GM21447 (cell line): Measurements from ENCODE around the gene PDE9A.
"Not testable (repeated sequence)": the region's sequence is repeated elsewhere in the genome, so short reads cannot be mapped to it uniquely, and the experiment has no call there.

ENCODE experiments used
- ATAC-seq: cut with Tn5 transposase; IDR thresholded peaks from one replicate; pipeline ENCODE4 v1.9.1; 2021; ENCODE audit not compliant: unreplicated experiment

Gene PDE9A

DNA sequence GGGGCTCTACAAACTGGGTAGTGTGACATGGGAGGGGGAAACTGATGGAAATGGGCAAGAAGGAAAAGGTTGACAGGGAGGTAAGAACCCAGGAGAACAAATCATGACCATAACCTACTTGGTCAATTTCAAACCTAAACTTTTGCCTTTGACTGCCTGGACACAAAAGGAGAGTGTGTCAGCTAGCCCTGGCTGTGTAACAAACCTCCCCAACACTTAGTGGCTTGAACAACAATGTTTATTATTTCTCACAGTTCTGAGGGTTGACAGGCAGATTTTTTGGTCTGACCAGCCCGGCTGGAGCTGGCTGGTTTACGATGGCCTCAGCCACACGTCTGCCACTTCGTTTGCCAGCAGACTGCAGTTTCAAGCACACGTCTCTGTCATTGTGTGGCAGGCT, 133.5 kb downstream of the PDE9A start:
- no peak for ATAC-seq

DNA sequence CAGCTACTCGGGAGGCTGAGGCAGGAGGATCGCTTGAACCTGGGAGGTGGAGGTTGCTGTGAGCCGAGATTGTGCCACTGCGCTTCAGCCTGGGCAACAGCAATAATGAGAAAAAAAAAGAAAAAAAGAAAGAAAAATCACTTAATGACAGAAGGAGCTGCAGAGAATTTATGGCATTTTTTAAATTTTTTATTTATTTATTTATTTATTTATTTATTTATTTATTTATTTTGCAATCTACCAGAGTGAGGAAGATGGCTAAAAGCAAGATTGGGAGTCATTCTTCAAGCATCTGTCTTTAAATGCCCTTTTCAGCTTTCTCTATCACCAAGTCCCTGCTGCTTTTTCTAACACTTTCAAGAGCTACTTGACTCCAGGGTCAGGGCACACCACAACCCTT, 134.2 kb downstream of the PDE9A start:
- no peak for ATAC-seq

DNA sequence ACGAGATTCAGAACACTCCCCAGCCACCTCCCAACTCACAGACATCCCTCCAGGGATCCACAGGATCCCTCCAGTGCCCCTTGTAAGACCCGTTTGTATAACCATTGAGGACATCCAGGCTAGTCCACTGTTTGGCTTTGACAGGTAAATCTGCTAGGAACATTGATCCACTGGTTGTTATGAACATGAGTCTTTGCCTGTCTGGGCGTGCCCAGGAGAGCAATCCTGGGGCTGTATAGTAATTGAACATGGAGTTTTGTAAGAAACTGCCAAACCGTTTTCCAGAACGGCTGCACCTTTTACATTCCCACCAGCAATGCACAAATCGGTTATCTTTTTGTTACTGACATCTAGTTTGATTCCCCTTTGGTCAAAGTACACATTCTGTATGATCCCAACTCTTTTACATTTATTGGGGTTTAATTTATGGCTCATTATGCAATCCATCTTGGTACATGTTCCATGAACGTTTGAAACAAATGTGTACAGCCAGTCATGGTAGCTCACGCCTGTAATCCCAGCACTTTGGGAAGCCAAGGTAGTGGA, 137.2 kb downstream of the PDE9A start:
- no peak for ATAC-seq

DNA sequence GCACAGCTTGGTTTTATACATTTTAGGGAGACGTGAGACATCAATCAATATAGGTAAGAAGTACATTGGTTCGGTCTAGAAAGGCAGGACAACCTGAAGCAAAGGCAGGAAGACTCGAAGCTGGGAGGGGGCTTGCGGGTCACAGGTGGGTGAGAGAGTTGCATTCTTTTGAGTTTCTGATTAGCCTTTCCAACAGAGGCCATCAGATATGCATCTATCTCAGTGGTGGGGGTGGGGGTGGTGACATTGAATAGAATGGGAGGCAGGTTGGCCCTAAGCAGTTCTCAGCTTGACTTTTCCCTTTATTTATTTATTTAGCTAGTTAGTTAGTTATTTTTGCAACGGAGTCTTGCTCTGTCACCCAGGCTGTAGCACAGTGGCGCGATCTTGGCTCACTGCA, 140.4 kb downstream of the PDE9A start:
- no peak for ATAC-seq

DNA sequence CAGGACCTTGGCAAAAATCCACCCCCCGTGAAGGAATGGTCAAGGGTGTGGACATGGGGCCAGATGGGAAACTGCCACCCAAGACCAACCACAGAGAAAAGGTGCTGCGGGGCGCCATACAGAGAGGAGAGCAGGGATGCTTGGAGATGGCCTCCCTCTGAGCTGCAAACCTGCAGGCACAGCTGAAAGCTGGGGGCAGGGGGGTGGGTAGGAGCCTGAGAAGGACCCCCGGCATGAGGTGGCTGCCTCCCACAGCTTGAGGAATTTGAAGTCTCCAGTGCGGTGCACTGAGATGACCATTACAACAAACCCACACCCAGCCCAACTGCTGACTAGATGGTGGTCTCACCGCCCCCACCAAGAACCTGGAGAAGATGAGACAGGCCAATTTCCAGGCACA, 141.1 kb downstream of the PDE9A start:
- no peak for ATAC-seq

DNA sequence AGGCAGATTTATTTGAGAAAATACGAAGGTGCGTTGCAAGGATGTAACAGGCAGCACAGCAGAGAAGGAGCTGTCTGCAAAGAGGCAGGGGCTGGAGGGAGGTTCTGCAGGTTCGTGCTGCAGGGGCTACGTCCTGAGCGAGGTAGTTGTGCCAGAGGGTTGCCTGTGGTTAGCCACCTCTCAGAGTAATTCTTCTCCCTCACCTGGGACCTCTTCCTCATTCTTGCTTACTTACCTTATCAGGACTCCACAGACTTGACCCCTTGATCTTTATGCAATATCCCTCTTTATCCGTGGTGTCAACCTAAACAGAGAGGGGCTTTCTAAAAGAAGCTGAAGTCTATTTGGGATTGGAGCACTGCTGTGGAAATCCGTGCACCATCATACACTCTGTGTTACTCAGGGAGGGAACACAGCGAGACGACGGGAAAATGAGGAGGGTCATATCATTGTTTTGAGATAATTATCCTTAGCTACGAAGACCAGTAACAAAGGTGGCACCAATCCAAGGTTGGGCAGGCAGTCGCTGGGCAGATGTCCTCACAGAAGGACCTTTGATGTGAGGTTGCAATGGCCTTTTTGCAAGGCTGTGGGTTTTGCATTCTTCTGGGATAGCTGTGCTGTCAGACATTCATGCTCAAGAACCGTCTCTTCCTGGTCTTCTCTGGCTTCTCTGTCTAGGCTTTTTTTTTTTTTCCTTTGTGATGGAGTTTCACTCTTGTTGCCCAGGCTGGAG, 143.1 kb downstream of the PDE9A start:
- ATAC-seq = no peak

DNA sequence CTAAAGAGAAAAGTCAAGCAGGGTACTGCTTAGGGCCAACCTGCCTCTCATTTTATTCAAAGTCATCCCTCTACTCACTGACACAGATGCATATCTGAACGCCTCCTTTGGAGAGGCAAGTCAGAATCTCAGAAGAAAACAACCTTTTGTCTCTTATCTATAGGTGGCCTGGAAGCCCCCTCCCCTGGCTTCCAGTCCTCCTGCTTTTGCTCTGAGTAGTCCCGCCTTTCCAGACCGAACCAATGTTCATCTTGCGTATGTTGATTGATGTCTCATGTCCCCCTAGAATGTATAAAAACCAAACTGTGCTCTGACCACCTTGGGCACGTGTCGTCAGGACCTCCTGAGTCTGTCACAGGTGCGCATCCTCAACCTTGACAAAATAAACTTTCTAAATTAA, 144.1 kb downstream of the PDE9A start:
- ATAC-seq = no peak

DNA sequence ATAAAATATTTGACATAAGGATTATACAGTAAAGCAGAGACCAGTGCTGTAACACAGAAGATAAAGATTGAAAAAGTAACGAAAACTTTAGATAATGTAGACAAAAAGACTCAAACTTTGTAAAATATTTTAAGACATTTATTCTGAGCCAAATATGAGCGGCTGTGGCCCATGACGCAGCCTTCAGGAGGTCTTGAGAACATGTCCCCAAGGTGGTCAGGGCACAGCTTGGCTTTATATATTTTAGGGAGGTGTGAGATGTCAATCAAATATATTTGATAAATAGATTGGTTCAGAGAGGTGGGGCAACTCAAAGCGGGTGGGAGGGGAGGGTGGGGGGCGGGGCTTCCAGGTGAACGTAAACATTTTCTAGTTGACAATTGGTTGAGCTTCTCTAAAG, 144.7 kb downstream of the PDE9A start:
- ATAC-seq = no peak

DNA sequence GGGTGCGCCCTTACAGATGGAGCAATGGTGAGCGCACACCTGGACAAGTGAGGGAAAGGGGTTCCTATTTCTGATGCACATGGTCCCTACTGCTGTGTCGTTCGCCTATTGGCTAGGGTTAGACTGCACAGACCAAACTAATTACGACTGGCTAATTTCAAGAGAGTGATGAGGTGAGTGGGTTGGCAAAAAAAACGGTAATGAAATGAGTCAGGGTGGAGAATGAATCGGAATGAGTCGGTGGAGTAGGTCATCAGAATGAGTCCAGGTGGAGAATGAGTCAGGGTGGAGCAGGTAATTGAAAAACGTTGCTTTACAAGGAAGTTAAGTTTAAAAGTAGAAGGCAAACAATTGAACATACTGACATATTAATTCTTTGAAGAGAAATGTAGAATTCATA, 146.1 kb downstream of the PDE9A start:
- ATAC-seq = no peak

DNA sequence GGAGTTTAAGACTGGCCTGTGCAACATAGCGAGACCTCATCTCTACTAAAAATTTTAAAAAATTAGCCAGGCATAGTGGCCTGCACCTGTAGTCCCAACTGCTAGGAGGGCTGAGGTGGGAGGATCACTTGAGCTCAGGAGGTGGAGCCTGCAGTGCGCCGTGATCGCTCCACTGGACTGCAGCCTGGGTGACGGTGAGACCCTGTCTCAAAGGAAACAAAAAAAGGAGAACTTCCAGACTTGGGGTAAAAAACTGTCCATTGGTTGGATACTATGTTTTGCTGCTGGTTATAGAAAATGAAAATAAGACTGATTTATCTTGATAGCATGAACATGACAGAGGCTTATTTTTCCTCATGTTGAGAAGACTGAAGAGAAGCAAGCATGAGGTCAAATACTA, 146.5 kb downstream of the PDE9A start:
- ATAC-seq = no peak

DNA sequence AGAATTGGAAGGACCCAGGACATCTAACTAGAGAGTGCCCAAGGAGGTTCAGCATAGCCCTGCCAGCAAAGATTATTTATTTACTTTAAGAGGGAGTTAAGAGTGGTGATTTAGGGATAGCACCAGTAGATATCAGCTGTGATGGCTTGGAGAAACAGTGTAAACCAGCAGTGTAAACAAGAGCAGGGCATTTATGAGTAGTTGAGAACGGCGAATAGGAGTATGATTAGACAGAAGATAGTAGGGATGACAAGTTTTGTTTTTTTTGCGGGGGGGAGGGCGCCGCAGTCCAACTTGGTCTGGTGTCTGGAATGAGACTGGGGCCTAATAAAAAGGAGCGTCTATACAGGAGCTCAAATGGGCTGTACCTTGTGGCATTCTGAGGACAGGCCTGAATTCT, 148.2 kb downstream of the PDE9A start:
- not testable (repeated sequence) for ATAC-seq

DNA sequence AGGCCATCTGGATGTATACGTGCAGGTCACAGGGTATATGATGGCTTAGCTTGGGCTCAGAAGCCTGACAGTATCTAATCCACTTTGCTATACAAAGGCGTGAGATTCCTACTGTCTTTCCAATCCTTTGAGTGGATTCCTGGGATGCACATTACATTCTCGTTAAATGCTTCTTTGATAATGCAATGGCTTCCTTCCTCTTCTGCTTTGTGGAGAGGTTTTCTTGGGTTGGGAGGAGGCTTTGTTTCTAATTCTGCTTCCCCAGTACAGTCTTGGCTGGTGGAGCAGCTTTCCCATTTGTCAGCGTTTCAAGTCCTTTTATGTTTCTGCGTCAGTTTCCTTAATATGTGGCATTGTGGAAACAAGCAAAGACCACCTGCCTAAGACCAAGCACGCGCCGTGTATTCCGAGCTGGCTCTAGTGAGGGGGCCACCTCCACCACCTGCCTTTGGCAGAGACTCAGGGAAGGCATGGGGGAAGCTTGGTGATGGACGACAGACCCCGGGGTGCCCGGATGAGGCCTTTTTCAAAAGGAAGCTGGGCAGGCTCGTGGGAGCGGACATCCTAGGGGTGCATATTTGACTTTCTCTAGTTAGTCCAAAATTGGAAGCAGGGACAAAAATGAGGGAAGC, 153.2 kb downstream of the PDE9A start:
- no peak for ATAC-seq

DNA sequence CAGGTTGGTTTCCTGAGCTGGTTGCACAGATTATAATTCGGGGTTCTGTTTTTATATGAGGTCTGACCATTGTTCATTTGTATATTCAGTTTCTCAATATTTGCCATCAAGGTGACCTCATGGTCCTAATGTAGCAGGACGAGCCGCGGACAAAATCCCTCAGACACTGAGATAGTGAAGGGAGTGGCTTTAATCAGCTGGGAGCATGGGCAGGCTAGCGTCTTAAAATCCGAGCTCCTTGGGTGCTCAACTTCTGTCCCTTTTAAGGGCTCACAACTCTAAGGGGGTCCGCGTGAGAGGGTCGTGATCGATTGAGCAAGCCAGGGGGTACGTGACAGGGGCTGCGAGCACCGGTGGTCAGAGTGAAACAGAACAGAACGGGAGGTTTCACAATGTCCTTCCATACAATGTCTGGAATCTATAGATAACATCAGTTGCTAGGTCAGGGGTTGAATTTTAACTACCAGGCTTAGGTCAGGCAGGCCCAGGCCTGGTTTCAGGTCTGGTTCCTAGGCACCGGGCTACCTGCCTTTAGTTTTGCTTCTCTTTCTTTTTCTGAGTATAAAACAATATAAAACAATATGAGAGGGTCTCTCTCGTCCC, 154.0 kb downstream of the PDE9A start:
- not testable (repeated sequence) for ATAC-seq

DNA sequence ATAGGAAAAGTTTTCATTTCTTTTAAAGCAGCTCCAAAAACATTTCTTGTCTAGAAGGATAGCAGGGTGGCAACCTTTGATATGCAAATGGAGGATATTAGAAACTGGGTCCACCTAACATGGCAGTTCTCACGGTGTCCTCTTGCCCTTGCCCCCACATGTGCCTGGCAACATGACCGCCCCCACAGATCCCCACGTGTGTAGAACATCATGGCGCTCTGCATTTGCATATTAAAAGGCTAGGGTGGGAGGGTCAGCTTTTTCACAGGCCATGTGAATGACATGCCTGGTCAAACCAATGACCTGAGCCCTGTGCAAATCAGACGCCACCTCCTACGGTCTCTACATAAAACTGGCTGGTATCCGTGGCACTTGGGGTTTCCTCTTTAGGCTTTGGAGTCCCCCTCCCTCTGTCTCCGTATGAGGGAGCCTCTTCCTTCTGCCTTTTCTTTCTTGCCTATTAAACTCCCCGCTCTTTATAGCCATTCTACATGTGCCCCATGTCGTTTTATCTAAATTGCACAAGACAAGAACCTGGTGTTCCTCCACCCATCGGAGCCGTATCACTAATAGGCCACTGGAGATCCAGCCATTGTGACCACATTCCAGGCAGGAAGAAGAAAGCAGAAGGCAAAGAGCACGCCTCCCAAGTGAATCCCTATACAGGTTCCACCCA, 154.7 kb downstream of the PDE9A start:
- no peak for ATAC-seq

DNA sequence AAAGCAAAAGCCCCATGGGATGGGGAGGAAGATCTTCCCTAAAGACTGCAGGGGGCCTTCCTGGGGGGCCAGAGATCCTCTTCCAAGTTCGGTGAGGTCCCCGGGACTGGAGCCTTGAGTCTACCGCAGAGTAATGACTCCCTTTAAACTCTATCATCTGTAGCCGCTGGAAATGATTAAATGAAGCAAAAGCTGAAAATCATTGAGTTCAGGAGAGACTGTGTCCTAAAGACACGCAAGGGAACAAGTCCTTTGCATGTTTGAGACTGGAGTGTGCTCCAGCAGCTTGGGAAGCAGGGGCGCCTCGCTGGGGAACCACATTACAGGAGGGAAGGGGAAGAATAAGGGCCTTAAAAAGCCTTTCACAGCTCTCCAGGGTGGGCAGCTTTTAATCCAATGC, 155.8 kb downstream of the PDE9A start:
- no peak for ATAC-seq

DNA sequence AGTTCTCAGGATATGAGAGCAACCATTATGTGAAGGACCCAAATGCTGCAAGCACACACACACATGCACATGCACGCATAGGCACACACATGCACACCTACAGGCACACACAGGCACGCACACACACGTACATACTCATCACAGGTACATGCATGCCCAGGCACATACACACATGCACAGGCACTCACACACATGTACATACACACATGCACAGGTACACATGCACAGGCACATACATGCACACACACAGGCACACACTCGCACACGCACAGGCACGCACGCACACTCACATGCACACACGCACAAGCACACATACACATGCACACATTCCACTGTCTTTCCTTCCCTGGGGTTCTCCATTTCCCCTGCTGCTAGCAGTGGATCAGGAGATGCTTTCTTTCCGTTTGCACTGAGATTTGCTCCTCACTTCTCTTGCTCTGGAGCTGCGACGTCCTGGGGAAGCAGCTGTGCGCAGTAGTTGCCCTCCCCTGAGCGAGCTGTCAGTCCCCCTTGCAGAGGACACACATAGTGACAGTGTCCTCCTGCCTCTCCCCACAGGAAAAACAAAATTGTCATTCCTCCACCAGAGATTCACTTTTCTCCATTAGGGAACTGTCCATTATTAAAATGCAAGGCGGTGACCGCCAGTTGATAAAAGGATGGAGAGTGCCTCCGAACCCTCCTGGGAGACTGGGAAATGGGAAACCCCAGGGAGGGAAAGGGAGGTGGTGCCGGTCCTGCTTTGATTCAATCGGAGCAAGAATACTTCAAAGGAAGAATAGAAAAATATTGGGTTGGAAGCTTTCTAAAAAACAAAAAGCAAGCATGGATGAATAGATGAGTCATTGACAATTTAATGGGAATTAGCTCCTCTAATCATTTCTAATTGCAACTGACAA, 156.4 kb downstream of the PDE9A start:
- ATAC-seq = no peak

DNA sequence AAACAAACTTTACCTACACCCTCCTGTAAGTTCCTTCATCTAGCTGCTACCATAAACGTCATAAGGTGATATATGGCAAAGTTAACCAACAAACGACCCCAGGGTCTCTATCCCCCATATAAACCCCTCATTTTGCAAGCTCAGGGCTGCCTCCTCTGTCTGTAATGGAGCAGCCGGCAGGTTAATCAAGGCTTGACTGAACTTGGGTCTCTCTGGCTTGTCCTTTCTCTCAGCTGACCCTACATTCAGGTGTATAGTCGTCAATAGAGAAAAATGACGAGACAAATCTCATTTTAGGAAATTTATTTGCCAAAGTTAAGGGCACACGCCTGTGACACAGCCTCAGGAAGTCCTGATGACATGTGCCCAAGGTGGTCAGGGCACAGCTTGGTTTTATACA, 158.5 kb downstream of the PDE9A start:
- ATAC-seq = no peak

DNA sequence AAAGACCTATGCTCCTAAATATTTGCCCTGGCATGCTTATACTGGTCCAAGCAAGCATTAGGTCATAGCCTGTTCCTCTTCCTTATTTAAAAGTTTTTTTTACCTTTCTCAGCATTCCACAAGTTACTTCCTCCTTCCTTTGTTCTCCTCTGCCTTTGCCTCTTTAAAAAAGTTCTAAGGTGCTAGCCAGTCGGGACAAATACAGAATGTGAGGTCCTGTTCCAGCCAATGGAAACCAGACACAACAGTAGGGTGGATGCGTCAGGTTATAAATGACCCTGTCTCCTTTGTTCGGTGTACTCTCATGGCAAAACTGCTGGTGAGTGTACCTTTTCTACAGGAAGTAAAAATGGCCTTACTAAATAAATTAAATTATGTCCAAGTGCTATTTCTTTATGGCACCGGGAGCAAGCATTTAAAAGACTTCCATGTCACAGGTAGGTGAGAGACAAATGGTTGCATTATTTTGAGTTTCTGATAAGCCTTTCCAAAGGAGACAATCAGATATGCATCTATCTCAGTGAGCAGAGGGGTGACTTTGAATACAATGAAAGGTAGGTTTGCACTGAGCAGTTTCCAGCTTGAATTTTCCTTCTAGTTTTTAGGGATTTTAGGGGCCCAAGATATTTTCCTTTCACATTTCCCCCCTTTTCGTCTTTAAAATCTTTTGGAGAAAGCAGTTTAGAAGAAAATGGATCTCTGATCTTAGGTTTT, 159.3 kb downstream of the PDE9A start:
- ATAC-seq = not testable (repeated sequence)

DNA sequence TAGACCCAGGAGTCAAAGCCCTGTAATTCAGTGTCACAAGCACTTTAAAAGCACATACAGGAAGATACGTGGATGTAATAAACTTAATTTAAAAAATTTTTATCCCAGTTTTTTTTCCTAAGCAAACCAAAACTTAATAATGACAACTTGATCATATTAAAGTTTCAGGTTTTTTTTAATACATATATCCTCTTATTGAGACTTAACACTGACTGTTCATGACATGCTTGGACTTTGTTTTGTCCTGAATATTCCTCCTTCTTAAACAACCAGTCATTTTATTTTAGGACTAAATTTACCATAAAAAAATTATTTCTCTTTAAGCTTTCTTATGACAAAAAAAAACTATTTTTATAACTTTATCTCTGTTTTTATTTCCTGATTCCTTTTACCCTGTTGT, 161.8 kb downstream of the PDE9A start:
- no peak for ATAC-seq

DNA sequence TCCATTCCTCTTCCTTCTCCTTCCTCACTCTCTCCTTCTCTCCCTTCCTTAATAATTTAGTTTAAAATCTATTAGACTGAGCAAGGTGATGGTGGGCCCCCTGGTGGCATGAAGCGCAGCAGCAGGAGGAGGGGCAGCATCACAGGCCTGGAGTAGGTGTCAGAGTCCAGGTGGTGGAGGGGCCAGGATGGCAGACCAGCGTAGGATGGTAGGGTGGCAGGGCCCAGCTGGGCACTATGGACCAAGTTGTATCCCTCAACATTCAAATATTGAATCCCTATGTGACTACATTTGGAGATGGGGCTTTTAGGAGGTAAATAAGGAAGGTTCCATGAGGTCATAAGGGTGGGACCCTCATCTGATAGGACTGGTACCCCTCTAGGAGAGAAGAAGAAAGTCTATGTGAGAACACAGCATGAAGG, 164.9 kb downstream of the PDE9A start:
- no peak for ATAC-seq
